ENCODE measurements around the gene NOSIP.

Gene NOSIP

DNA sequence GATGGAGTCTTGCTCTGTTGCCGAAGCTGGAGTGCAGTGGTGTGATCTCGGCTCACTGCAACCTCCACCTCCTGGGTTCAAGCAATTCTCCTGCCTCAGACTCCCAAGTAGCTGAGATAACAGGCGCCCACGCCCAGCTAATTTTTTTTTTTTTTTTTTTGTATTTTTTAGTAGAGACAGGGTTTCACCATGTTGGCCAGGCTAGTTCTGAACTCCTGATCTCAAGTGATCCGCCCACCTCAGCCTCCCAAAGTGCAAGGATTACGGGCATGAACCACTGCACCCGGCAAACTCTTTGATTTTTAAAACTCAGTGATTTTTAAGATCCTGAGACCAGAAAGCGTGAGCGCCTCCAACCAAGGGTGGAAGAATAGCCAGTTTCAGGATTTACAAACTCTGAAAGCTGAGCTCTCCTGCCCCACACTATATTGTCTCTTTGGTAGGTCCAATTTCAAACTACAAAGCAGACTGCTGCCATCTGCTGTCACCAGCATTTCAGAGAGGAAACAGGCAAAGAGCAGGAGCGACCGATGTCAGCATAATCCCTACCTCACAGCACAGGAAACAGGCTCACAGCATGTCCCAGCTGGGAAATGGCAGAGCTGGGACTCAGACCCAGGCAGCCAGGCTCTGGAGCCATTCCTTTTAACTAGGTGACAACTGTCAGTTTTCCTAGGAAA, 9.2 kb downstream of the NOSIP start:
- DNase-seq, result peak; percentile 32

DNA sequence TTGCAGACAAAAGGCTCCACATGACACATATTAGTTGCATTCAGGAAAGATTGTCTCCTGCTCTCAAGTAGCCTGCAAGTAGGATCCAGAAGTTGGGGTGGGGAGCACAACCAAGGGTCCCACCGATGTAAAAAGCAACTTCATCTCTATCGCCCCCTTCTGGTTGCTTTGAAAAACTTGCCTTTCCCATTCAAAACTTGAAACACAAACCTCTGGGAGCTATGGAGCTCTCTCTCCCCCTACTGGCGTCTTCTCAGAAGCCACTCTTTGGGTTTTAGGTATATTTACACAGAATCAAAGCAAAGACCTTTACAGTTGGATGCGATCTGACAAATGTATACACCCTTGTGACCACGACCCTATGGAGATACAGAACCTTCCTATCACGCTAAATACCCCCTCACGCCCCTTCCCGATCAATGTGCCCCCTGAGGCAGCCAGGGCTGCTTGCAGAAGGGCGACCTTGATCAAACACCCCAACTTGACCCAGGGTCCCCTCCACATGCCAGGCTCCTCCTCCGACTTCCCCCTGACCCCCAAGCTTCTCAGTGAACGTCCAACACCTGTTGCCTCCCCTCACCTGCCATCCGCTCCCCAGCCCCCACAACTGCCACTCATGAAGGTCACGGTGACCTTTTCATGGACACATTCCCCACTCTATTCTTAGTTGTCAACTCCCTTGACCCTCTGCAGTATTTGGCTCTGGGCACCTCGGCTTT, 10.1 kb downstream of the NOSIP start:
- DNase-seq, result peak; percentile 72

DNA sequence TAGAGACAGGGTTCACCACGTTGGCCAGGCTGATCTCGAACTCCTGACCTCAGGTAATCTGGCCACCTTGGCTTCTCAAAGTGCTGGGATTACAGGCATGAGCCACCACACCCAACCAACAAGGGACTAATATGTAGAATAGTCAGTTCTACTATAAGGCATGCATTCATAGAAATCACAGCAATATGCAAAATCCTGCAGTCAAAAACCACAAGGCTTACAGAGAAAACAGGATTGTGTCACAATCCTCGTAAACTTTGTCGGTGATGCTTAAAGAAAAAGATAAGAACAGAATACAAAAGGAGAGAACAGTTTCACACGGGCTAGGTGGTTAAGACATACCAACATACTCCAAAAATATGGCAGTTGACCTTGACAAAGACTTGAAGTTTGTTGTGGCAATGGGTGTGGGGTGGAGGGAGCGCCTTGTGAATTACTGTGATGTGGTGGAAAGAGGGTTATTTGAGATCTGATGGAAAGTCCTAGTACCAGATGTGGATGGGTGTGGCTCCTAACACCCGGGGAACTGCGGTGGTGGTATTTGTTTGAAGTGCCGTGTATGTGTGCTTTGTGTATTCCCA, 12.4 kb downstream of the NOSIP start:
- DNase-seq, result no peak

DNA sequence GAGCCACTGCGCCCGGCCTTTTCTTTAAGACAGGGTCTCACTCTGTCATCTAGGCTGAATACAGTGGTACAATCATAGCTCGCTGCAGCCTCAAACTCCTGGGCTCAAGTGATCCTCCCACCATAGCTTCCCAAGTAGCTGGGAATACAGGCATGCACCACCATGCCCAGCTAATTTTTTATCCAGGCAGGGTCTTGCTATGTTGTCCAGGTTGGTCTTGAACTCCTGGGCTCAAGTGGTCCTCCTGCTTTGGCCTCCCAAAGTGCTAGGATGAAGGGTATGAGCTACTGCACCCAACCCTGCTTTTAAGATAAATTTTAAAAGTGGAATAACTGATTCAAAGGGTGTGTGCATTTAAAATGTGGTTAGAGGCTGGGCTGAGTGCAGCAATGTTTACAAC, 14.1 kb downstream of the NOSIP start:
- no peak for DNase-seq

DNA sequence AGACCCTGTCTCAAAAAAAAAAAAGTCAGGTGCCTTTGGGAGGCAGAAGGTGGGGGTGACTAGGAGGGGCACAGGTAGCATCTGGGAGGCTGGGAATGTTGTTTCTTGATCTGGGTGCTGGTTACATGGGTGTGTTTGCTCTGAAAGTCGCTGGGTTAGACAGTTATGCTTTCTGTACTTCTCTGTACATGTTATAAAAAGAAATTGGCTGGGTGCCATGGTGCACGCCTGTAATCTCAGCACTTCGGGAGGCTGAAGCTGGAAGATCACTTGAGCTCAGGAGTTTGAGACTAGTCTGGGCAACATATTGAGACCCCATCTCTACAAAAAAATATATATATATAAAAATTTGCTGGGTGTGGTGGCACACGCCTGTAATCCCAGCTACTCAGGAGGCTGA, 15.1 kb downstream of the NOSIP start:
- no peak for DNase-seq

DNA sequence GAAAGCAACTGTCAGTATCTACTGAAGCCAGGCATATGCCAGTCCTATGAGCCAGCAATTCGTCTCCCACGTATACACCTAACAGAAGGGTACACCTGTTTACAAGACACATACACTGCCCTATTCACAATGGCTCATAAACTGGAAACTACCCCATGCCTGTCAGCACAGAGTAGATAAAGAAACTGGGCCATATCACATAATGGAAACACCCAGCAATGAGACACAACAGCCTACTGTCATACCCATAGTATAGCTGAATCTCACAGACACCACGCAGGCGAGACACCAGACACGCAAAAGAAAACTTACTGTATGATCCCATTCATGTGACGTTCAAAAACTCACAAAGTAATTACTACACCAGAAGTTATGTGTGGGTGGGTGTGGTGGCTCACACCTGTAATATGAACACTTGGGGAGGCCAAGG, 15.7 kb downstream of the NOSIP start:
- DNase-seq, result no peak

DNA sequence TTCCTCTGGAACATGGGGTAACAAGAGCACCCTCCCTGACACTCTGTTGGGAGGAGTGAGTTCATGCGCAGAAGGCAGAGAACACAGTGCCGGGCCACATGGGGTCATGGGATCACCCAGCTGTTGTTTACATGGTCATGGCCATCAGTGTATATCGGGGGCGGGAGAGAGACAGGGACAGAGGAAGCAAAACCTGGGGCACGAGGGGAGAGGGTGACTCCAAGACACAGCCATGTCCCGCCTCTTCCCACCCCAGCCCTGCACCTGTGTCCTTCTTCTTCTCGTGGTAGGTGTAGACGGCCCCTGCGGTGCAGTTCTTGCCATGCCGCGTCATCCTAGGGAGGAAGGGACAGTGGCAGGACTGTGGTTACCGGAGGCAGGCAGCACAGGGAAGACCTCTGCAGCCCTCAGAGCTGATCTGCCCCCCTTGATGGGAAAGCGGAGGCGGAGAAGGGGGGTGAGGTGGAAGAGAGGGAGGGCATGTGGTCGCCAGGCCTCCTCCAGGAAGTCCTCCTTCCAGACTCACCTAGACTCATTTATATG, 19.9 kb downstream of the NOSIP start:
- DNase-seq, result no peak

DNA sequence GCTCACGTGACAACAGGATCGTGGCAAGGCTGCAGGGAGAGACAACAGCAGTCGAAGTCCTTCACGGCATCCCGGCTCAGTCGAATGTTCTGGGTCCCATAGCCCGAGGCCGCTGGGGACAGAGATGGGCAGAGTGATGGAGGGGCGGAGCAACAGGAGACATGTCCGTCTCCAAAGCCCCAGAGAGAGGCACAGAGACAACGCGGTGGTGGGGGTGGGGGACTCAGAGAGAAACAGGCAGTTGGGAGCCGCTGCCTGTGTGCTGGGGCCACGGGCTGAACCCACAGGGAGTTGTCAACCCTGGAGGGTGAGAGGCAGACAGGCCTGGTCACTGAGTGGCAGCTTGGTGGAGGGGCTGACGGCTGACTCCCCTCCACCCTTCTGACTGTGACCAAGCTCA, 20.4 kb downstream of the NOSIP start:
- no peak for DNase-seq

DNA sequence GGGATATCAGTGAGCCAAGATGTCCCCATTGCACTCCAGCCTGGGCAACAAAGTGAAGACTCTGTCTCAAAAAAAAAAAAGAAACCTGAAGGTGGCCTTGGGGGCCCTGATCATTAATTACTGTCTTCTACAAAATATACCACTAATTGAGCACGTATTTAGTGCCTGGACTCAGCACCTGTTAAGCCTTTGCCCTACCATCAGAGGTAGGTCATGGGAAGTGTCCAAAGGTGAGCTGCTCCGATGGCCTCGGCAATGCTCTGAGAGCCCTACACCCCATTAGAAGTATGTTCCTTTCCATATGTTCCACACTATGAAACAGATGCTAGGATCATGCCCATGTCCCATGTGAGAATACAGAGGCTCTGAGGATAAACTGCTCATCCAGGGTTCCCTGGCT, 20.9 kb downstream of the NOSIP start:
- DNase-seq, result no peak

DNA sequence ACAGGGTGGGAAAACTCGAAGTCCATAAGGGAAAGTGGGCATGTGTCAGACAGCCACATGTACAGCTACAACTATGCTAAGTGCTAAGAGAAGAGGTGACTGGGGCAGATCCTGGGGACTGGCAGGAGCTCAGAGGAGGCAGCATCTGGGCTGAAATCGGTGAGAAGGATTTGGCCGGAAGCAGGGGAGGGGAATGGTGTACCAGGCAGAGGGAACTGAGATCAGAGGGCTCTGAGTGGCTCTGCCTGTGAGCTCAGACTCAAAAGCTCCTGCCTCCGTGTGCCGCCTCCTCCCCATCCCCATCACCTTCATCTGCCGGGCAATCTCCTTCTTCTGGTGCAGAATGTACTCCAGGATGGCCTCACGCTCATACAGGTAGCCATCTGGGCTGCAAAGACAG, 21.8 kb downstream of the NOSIP start:
- no peak for DNase-seq

DNA sequence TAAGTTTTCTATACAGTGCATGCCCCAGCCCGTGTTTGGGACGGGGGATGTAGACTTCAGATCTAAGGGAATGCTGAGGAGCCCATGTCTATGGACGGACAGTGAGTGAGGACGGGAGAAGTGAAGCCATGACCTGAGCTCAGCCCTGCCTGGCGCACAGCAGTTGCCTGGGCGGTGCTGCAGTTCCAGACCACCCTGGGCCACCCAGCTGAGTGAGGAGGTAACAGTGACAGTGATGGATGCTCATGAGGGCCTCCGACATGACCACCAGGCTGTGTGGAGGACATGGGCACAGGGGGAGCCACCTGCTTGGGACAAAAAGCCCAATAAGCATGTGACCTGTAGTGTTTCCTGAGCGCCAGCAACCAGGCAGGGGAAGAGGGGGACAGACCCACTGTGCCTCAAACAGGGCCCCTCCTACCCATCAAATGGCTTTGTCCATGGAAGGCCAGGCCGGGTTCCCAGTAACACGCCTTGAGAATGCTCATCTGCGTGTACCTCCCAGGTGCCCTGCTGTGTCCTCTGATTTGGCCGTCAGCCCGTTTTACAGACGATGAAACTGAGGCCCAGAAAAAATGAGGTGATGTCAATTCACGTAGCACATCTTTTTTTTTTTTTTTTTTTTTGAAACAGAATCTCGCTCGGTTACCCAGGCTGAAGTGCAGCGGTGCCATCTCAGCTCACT, 22.6 kb downstream of the NOSIP start:
- no peak for DNase-seq

DNA sequence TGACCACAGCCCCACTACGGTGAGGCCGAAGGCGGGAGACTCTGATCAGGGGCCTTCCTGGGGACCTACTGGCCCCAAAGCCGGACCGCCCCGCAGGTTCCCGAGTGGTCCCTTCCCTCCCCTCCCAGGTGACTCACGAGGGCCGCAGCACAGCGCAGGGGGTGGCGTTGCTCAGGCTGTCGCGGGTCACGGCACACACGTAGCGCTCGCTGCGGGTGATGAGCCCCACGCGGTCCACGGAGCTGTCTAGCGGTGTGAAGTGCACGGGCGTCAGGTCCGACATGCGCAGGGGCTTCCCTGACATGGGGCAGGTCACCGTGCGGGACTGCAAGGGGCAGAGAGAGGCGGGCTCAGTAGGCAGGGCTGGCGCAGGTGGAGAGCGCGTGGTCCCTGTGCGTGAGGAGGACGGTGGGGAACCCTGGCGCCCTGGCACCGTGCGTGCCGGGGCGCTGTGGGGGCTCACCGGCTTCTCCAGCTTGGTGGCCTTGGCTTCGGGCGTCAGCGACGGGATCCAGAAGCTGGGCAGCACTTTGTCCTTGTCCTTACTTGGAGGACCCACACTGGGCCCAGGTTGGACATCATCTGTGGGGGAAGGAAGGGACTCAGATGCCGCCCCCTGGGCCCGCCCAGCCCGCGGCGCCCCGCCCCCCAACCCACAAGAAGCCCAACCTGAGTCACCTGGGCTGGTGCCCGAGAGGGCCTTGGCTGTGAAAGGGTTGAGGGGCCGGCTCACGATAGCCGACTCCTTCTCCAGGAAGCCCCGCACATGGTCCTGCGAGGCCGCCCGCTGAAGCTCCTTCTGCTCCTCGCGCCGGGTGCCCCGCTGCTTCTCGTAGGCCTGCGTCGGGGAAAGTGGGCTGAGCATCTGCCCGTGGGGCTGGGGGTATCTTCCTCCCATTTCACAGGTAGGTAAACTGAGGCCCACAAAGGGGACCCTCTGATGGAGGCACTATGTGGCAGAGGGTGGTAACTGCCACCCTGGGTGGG, 23.7 kb downstream of the NOSIP start:
- DNase-seq, result no peak

DNA sequence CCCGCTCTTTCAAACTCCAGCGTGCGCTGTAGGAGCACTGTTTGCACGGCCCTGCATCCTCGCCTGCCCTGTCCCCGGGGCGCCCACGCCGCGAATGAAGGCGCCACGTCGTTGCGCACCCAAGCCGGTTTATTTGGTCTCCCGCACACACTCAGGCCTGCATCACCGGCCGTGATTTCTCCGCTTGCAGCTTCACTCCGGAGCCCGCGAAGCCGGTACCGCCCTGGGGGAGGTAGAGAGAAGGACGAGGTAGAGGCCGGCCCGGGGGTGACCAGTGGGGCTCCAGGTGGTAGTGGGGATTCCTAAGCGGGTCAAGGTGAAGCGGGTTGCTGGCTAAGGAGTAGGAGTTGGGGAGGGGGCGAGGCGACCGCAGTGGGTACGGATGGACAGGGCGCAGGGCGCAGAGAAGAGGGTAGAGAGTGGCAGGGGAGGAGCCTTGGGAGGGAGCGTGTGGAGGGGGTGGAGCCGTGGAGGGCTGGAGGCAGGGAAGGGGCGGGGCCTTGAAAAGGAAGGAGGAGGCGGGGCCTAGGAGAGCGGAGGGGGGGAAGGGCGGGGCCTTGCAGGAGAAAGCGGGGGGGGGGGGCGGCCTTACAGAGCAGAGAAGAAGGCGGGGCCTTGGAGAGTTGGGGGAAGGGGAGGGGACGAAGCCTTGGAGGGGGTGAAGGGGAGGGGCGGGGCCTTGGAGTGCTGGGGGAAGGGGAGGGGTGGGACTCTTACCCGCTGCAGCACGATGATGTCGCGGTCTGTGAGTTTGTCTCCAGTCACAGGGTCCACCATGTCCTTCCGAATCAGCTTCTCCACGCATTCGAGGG, 24.6 kb downstream of the NOSIP start:
- DNase-seq, result no peak

DNA sequence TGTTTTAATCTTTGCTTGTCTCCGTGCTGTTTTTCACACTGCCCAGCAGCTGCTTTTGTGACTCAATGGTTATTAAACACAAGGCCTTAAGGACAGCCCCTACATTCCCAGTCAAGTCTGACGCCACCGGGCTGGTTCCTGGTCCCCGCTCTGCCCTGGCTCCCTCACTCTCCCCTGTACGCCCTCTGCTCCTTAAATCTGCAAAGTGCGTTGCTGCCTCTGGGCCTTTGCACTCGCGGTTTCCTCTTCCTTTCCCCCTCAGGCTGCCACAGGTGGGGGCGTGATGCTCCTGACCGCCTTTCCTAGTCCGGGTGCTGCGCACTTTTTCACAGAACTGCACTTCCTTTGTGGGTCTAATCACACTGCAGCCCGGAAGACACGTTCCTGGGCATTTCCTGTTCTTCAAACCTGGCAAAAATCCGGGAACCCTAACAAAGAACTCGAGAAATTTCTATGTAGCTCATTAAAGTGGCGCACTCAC, 25.6 kb downstream of the NOSIP start:
- DNase-seq, result no peak

DNA sequence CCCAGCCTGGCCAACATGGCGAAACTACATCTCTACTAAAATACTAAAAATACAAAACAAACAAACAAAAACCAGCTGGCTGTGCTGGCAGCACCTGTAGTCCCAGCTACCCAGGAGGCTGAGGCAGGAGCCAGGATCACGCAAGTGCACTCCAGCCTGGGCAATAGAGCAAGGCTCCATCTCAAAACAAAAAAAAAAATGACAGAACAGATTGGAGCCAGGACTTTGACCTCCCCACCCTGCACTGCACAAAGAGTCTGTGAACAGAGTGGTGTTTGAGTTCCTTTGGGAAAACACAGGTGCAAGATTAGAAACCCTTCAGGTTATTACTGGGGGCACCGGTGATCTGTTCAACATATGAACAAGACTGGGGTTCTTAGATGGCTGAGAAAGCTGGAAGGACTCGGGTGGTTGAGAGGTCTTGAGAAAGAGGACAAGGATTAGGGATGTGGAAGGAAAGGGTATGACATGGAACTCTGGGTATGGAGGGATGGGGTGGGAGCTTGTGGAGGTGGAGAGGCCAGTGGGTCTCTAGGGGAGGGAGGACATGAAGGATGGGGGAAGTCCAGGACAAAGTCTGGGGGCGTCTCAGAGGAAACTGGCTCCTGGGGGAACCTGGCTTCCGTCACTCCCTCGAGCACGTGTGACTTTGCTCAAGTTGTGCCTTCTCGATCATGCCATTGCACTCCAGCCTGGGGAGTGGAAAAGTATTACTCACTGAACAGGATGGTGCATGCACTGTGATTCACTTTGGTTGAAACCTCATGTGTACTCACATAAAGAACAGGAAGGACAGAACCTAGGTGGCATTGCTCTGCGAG, 26.7 kb downstream of the NOSIP start:
- no peak for DNase-seq

DNA sequence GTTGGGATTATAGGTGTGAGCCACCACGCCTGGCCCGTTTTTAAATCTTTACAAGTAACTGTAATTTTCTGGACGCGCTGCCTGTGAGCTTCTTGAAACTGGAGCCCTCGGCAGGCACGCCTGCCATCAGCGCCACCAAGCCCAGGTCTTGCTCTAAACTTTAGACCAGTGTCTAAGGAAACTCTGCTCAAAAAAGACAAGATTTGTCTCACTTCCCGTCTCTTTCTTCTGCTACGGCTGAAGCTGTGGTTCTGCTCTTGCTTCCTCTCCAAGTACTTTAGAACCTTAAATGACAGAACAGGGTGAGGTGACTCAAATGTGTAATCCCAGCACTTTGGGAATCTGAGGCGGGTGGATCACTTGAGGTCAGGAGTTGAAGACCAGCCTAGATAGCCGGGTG, 27.6 kb downstream of the NOSIP start:
- no peak for DNase-seq

DNA sequence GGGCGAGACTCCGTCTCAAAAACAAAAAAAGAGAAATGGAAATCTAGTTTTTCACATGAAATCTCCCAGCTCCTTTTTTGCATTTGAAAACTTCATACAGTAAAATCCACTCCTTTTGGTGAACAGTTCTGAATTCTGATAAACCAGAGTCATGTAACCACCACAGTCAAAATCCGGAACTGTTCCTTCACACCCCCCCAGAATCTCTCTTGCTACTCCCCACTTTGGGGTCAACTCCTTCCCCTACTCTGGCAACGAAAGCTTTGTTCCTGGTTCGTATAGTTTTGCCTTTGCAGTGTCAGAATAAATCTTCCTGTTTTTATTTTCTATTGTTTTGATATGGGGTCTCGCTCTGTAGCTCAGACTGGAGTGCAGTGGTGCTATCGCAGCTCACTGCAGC, 28.8 kb downstream of the NOSIP start:
- no peak for DNase-seq

DNA sequence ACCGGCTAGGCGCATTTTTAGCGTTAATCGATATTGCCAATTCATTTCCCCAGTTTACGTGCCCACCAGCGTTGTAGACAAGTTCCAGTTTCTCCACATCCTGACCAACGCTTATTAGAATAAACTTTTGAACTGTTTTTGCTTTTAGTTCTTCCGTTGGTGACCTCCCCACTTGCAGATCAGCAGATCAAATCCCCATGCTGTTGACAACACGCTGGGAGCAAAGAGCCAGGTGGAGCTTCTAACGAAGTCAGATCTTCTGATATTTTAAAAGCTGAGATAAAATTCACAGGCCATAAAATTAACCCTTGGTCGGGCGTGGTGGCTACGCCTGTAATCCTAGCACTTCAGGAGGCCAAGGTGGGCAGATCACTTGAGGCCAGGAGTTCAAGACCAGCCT, 31.3 kb downstream of the NOSIP start:
- DNase-seq, result no peak

DNA sequence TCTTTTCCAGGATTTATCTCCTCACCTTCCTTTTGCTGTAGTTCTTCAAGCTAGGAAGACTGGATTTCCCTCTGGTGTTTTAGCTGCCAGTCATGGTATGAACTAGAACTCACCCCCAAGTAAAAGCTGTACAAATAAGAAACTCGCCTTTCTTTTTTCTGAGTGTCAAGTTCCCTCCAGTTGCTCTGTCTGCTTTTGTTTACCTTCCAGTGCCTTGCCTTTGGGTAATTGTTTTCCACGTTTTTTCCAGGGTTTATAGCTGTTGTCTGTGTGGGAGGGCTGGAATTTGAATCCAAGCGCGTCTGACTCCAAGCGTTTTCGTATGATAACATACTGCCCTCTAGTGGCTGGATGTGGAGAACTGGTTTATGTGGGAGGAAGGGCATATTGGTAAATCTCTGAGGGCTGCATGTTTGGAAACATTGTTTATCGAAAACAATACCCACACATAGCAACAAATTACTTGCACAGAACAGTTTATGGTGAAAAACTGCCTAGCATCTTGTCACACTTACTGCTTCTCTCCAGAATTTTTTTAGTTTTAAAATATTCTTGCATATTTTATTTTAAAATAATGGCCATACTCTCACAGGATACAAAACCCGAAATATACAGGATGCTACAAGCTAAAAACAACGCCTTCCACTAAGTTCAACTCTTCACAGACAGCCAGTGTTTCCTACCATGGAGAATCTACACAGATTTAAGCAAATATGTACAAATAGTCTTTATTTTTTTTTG, 33.4 kb downstream of the NOSIP start:
- peak; percentile 89 for DNase-seq

DNA sequence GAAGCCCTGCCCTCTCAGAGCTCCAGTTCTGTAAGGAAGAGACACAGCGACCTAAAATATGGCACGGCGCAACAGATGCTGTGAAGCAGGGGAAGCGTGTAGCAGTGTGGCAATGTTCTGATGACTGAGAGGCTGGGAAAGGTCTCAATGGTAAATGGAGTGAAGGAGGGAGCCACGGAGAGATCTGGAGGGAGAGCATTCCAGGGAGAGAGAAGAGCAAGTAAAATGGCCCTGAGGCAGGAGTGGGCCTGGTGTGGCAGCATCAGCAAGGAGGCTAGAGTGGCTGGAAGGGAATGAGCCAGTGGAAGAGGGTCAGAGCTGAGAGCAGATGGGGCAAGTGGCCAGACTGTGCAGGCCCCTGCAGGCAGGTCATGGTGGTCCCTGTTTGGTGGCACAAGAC, 36.2 kb downstream of the NOSIP start:
- no peak for DNase-seq
